HL-60 (cell line): ENCODE results near the gene LGALS14.
"Not testable (repeated sequence)": the region's sequence is repeated elsewhere in the genome, so short reads cannot be mapped to it uniquely, and the experiment has no call there.

ENCODE experiments used
- DNase-seq, 2 experiments: peaks; one replicate each; pipeline ENCODE4 v3.0.0-alpha.2; 2010 to 2020; ENCODE audit warnings: low read depth in 1 of 2, low spot score in 1 of 2
- H3K27ac ChIP-seq: fragments of 250-450 bp; sonication (Bioruptor Pico); replicated peaks from 2 replicates; pipeline ENCODE4 v1.5.1; 2020; ENCODE audit warnings: mild to moderate bottlenecking, moderate library complexity
- H3K27me3 ChIP-seq: fragments of 250-450 bp; sonication (Bioruptor Pico); 2 replicates; pipeline ENCODE4 v1.5.1; 2021; ENCODE audit warnings: mild to moderate bottlenecking, moderate library complexity; ENCODE audit not compliant: insufficient read depth, poor library complexity, severe bottlenecking
- H3K4me3 ChIP-seq: replicated peaks from 2 replicates; pipeline ENCODE4 v1.5.1; 2011; ENCODE audit warnings: mild to moderate bottlenecking, control low read depth, low read length; ENCODE audit not compliant: insufficient read depth
- GABPA ChIP-seq: IDR thresholded peaks from 2 replicates; pipeline ENCODE4 v1.6.1; 2012; ENCODE audit warnings: low read depth
- POLR2AphosphoS5 ChIP-seq: IDR thresholded peaks from 2 replicates; pipeline ENCODE4 v1.6.1; 2012; ENCODE audit warnings: low read depth
- SPI1 ChIP-seq: IDR thresholded peaks from 2 replicates; pipeline ENCODE4 v1.6.1; 2012; ENCODE audit warnings: low read depth, mild to moderate bottlenecking, borderline replicate concordance
- TF ChIP-seq, protein P1 (sequence below): IDR thresholded peaks from 2 replicates; pipeline ENCODE4 v1.6.1; 2012; ENCODE audit warnings: low read depth; ENCODE audit not compliant: insufficient replicate concordance
- TF ChIP-seq, protein P2 (sequence below): IDR thresholded peaks from one replicate; pipeline ENCODE4 v1.5.1; 2011; ENCODE audit warnings: low read length, control low read depth, inconsistent platforms; ENCODE audit not compliant: insufficient read depth

Gene LGALS14

DNA sequence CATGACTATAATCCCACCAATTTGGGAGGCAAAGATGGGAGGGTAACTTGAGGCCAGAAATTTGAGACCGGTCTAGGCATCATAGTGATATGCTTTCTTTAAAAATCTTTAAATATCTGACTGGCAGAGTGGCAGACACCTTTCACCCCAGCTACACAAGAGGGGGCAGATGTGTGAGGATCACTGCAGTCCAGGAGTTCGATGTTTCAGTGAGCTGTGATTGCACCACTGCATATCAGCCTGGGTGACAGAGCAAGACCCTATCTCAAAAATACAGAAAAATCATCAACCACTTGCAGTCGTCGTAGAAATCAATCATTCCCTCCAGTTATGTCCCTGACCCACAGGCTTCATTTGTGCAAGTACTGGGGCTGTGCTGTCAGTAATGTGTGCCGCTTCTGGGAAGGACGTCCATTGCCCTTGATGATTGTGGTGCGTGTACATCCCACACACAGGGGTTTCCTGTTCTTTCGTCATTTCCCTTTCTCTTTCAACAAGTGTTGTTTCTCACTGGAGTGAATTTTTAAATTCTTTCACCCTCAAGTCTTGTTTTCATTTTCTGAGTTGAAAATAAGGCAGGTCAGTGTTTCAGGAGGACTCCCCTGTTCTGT lies 1.4 kb downstream of the LGALS14 start:
- H3K27ac ChIP-seq = no peak overlapping the region
- TF ChIP-seq GABPA (no peak), POLR2AphosphoS5 (no peak), SPI1 (no peak)
- TF ChIP-seq, protein P1, sequence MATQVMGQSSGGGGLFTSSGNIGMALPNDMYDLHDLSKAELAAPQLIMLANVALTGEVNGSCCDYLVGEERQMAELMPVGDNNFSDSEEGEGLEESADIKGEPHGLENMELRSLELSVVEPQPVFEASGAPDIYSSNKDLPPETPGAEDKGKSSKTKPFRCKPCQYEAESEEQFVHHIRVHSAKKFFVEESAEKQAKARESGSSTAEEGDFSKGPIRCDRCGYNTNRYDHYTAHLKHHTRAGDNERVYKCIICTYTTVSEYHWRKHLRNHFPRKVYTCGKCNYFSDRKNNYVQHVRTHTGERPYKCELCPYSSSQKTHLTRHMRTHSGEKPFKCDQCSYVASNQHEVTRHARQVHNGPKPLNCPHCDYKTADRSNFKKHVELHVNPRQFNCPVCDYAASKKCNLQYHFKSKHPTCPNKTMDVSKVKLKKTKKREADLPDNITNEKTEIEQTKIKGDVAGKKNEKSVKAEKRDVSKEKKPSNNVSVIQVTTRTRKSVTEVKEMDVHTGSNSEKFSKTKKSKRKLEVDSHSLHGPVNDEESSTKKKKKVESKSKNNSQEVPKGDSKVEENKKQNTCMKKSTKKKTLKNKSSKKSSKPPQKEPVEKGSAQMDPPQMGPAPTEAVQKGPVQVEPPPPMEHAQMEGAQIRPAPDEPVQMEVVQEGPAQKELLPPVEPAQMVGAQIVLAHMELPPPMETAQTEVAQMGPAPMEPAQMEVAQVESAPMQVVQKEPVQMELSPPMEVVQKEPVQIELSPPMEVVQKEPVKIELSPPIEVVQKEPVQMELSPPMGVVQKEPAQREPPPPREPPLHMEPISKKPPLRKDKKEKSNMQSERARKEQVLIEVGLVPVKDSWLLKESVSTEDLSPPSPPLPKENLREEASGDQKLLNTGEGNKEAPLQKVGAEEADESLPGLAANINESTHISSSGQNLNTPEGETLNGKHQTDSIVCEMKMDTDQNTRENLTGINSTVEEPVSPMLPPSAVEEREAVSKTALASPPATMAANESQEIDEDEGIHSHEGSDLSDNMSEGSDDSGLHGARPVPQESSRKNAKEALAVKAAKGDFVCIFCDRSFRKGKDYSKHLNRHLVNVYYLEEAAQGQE = no peak
- TF ChIP-seq, protein P2, sequence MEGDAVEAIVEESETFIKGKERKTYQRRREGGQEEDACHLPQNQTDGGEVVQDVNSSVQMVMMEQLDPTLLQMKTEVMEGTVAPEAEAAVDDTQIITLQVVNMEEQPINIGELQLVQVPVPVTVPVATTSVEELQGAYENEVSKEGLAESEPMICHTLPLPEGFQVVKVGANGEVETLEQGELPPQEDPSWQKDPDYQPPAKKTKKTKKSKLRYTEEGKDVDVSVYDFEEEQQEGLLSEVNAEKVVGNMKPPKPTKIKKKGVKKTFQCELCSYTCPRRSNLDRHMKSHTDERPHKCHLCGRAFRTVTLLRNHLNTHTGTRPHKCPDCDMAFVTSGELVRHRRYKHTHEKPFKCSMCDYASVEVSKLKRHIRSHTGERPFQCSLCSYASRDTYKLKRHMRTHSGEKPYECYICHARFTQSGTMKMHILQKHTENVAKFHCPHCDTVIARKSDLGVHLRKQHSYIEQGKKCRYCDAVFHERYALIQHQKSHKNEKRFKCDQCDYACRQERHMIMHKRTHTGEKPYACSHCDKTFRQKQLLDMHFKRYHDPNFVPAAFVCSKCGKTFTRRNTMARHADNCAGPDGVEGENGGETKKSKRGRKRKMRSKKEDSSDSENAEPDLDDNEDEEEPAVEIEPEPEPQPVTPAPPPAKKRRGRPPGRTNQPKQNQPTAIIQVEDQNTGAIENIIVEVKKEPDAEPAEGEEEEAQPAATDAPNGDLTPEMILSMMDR = no peak
- DNase-seq = peak in 1 of 2 experiments; percentile 7
- no peaks in the 10 kb centered on the region for H3K27me3 ChIP-seq
- no peak overlapping the region for H3K4me3 ChIP-seq

DNA sequence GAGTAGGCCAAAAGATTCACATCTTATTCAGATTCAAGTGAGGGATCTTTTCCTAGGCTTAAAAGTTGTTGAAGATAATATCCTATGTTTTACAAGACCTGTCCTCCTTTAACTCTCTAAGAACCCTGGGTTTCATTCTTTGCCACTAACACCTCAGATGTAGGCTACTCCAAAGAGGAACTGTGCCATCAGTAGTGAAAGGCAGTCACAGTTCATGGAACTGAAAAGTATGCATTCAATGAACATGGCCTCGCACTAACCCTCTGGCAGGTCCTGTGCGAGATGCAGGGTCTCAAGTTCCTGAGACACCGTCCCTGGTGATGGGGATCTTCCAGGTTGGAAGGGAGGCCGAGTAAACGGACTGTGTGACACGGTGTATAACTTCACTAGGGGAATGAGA lies 4.3 kb downstream of the LGALS14 start:
- Histone ChIP-seq H3K27ac (no peak overlapping the region), H3K27me3 (no peaks in the 10 kb centered on the region), H3K4me3 (no peak overlapping the region)
- DNase-seq = no peak
- TF ChIP-seq POLR2AphosphoS5 (no peak), GABPA (no peak)
- TF ChIP-seq, protein P1 = no peak

DNA sequence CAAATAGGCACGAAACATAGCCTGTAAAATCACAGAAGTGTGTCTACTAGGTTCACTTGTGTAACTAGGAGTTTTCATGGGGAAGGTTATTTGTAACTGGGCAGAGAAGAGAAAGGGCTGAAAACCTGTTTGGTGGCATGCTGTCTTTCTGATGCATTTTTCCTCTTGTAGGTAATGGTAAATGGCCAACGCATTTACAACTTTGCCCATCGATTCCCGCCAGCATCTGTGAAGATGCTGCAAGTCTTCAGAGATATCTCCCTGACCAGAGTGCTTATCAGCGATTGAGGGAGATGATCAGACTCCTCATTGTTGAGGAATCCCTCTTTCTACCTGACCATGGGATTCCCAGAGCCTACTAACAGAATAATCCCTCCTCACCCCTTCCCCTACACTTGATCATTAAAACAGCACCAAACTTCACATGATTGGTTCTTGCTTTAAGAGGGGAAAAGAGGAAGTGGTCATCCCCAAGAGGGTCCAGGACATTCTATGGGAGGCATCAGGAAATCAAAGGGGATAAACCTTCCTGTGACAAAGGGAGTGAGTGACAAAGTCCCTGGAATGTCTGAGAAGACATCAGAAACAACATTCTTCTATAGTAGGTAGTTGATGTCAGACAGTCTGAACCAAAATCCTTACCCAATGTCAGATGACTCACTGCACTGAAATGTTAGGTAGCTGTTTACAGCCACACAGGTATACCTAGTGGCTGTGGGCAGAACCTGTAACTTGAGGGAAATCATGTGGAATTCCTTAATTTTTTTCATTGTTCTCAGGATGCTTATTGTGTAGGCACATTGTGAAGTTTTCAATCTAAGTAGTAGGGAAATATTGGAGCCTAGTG lies 5.0 kb downstream of the LGALS14 start:
- no peak for TF ChIP-seq GABPA
- TF ChIP-seq SPI1 = 0 out of 2 replicates have a peak, but pooled peaks have one; percentile 10
- Histone ChIP-seq H3K27me3 (no peaks in the 10 kb centered on the region), H3K27ac (no peak overlapping the region), H3K4me3 (no peak overlapping the region)
- DNase-seq = no peak

DNA sequence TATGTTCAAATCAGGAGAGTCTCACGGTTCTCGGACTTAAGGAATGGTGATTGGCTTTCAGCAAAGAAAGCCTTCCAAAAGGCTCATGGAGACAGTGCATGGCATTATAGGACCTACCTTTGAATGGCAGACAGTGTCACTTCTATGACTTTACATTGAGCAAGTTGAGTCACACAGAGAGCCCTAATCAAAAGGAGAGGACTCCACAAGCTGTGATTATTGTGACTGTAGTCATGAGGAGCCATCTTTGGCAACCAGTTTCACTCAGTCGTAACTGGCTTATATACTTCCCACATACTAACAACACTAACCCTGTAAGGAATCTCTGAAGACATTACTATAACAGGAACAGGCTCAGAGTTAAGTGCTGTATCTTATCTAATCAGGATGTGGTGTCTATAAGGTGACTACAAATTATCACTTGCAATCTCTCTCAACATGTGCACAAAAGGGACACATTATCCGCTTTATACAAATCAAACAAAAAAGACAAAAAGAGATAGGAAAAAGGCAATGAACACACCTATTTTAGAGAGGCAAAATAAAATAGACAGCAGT lies 6.1 kb downstream of the LGALS14 start:
- H3K27ac ChIP-seq = no peak overlapping the region
- H3K4me3 ChIP-seq = no peak overlapping the region
- no peaks in the 10 kb centered on the region for H3K27me3 ChIP-seq
- DNase-seq = no peak
- TF ChIP-seq, protein P2 = no peak
- TF ChIP-seq SPI1 (no peak), POLR2AphosphoS5 (no peak), GABPA (no peak)
- TF ChIP-seq, protein P1 = no peak

DNA sequence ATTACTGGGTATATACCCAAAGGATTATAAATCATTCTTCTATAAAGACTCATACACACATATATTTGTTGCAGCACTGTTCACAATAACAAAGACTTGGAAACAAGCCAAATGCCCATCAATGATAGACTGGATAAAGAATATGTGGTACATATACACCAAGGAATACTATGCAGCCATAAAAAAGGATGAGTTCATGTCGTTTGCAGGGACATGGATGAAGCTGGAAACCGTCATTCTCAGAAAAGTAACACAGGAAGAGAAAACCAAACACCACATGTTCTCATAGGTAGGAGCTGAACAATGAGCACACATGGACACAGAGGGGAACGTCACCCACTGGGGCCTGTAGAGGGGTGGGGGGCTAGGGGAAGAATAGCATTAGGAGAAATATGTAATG lies 15.9 kb downstream of the LGALS14 start:
- H3K27ac ChIP-seq, DNase-seq, H3K4me3 ChIP-seq, H3K27me3 ChIP-seq: not testable (repeated sequence)
